ENCODE results near the gene ARRDC4.

DNA sequence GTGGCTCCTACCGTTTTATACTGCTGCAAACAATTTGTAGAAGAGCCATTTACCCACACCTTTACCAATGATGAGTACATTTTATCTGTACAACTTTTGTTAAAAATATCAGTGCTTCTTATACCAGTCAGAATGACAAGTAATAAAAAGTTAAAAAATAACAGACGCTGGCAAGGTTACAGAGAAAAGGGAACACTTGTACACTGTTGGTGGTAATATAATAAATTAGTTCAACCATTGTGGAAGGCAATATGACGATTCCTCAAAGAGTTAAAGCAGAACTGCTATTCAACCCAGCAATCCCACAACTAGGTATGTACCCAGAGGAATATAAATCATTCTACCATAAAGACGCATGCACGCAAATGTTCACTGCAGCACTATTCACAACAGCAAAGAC lies 51.9 kb downstream of the ARRDC4 start:
- TF ChIP-seq POLR2AphosphoS5 (IDR thresholded peaks at IDR 0.05; ENCODE audit: borderline replicate concordance, low read depth, low read length), result no peak
- no peak for TF ChIP-seq EZH2 (IDR thresholded peaks at IDR 0.05)

Data from SK-N-MC (cell line).